ENCODE data around the gene TNFSF15.

TNFSF15 gene

GRCh38 chr9:114791312-114791711 is 14.5 kb downstream of the TNFSF15 start:
- Histone ChIP-seq H3K4me1 (ENCODE audit: control insufficient read depth, insufficient read depth, low read length) (no peaks in the 10 kb centered on the region), H3K27ac (ENCODE audit: extremely low read depth, low read depth, low read length) (no peak overlapping the region), H3K9me3 (ENCODE audit: control insufficient read depth, insufficient read depth, low read depth, low read length) (no peaks in the 10 kb centered on the region), H3K36me3 (ENCODE audit: control insufficient read depth in 2 of 2, insufficient read depth in 1 of 2, low read length in 2 of 2) (no peaks in the 10 kb centered on the region), H3K4me3 (ENCODE audit: low read depth, low read length) (no peak overlapping the region)
- ChIA-PET POLR2A (no interaction called here), CTCF (interaction anchor here (0.6 to 1.9 kb wide), 4 partner anchors 138 to 1454 kb away, joined by 3 to 8 read pairs (median 4); no protein-coding TSS in a partner anchor)
- TF ChIP-seq ZNF155 (tag by site-specific recombination; IDR thresholded peaks at IDR 0.05), result no peak
- no peak for TF ChIP-seq ZBTB8A (tag by site-specific recombination; IDR thresholded peaks at IDR 0.05)
- no peak for TF ChIP-seq ZNF561 (tag by site-specific recombination; IDR thresholded peaks at IDR 0.05; ENCODE audit: borderline replicate concordance)
- TF ChIP-seq ZNF843 (tag by site-specific recombination; IDR thresholded peaks at IDR 0.05), result no peak
- no peak for TF ChIP-seq ZXDB (tag by site-specific recombination; IDR thresholded peaks at IDR 0.05)
- TF ChIP-seq ZNF658 (tag by site-specific recombination; IDR thresholded peaks at IDR 0.05), result no peak
- no peak for TF ChIP-seq ZNF146 (tag by site-specific recombination; IDR thresholded peaks at IDR 0.05)
- no peak for TF ChIP-seq ZNF140 (tag by site-specific recombination; IDR thresholded peaks at IDR 0.05)
- TF ChIP-seq, protein P1, sequence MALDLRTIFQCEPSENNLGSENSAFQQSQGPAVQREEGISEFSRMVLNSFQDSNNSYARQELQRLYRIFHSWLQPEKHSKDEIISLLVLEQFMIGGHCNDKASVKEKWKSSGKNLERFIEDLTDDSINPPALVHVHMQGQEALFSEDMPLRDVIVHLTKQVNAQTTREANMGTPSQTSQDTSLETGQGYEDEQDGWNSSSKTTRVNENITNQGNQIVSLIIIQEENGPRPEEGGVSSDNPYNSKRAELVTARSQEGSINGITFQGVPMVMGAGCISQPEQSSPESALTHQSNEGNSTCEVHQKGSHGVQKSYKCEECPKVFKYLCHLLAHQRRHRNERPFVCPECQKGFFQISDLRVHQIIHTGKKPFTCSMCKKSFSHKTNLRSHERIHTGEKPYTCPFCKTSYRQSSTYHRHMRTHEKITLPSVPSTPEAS (tag by site-specific recombination; IDR thresholded peaks at IDR 0.05), result no peak
- no peak for TF ChIP-seq GLIS1 (tag by site-specific recombination; IDR thresholded peaks at IDR 0.05)
- no peak for TF ChIP-seq ZNF157 (tag by site-specific recombination; IDR thresholded peaks at IDR 0.05)
- no peak for TF ChIP-seq ZBTB26 (tag by site-specific recombination; optimal IDR thresholded peaks at IDR 0.05)
- TF ChIP-seq ZNF10 (tag by site-specific recombination; IDR thresholded peaks at IDR 0.05), result no peak
- TF ChIP-seq ZNF514 (tag by site-specific recombination; IDR thresholded peaks at IDR 0.05), result no peak
- TF ChIP-seq ZNF426 (tag by site-specific recombination; IDR thresholded peaks at IDR 0.05), result no peak
- no peak for TF ChIP-seq ZNF239 (tag by site-specific recombination; IDR thresholded peaks at IDR 0.05)
- no peak for TF ChIP-seq ZNF112 (tag by site-specific recombination; IDR thresholded peaks at IDR 0.05)
- TF ChIP-seq, protein P2, sequence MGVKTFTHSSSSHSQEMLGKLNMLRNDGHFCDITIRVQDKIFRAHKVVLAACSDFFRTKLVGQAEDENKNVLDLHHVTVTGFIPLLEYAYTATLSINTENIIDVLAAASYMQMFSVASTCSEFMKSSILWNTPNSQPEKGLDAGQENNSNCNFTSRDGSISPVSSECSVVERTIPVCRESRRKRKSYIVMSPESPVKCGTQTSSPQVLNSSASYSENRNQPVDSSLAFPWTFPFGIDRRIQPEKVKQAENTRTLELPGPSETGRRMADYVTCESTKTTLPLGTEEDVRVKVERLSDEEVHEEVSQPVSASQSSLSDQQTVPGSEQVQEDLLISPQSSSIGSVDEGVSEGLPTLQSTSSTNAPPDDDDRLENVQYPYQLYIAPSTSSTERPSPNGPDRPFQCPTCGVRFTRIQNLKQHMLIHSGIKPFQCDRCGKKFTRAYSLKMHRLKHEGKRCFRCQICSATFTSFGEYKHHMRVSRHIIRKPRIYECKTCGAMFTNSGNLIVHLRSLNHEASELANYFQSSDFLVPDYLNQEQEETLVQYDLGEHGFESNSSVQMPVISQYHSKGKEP (tag by site-specific recombination; IDR thresholded peaks at IDR 0.05), result no peak
- TF ChIP-seq ZNF571 (tag by site-specific recombination; IDR thresholded peaks at IDR 0.05), result no peak

DNA sequence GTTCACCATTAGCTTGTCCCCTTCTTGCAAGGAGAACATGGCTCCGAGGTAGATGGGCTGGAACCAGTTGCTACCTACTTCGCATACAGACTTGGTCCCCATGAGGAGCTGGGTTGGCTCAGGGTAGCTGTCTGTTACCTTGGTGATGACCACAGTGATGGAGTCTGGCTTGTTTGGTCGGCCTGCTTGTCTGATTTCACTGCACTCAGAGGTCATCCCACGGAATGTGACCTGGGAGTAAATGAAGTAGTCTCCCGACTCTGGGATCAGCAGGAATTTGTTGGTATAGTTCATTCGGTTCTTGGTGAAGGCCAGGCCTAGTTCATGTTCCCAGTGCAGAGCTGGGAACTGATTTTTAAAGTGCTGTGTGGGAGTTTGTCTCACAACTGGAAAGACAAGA is 15.3 kb downstream of the TNFSF15 start:
- POLR2A ChIA-PET, result interaction anchor here (1.8 kb wide), 1 partner anchor 10 kb away, joined by 4 read pairs; no protein-coding TSS in a partner anchor
- Histone ChIP-seq H3K36me3 (ENCODE audit: control insufficient read depth in 2 of 2, insufficient read depth in 1 of 2, low read length in 2 of 2) (no peaks in the 10 kb centered on the region), H3K4me3 (ENCODE audit: low read depth, low read length) (no peak overlapping the region), H3K4me1 (ENCODE audit: control insufficient read depth, insufficient read depth, low read length) (no peaks in the 10 kb centered on the region), H3K27ac (ENCODE audit: extremely low read depth, low read depth, low read length) (no peak overlapping the region), H3K9me3 (ENCODE audit: control insufficient read depth, insufficient read depth, low read depth, low read length) (no peaks in the 10 kb centered on the region)
- CTCF ChIA-PET, result interaction anchor here (0.6 to 1.9 kb wide), 4 partner anchors 110 to 1454 kb away, joined by 3 to 8 read pairs (median 4); no protein-coding TSS in a partner anchor
- TF ChIP-seq, protein P3, sequence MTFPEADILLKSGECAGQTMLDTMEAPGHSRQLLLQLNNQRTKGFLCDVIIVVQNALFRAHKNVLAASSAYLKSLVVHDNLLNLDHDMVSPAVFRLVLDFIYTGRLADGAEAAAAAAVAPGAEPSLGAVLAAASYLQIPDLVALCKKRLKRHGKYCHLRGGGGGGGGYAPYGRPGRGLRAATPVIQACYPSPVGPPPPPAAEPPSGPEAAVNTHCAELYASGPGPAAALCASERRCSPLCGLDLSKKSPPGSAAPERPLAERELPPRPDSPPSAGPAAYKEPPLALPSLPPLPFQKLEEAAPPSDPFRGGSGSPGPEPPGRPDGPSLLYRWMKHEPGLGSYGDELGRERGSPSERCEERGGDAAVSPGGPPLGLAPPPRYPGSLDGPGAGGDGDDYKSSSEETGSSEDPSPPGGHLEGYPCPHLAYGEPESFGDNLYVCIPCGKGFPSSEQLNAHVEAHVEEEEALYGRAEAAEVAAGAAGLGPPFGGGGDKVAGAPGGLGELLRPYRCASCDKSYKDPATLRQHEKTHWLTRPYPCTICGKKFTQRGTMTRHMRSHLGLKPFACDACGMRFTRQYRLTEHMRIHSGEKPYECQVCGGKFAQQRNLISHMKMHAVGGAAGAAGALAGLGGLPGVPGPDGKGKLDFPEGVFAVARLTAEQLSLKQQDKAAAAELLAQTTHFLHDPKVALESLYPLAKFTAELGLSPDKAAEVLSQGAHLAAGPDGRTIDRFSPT (tag by site-specific recombination; IDR thresholded peaks at IDR 0.05), result no peak
- TF ChIP-seq ZNF426 (tag by site-specific recombination; IDR thresholded peaks at IDR 0.05) (no peak), ZNF169 (tag by site-specific recombination; IDR thresholded peaks at IDR 0.05) (no peak), ZNF518A (tag by site-specific recombination; conservative IDR thresholded peaks at IDR 0.05; ENCODE audit: low read depth) (no peak), ZNF610 (tag by site-specific recombination; IDR thresholded peaks at IDR 0.05; ENCODE audit: borderline replicate concordance) (no peak), ELK4 (IDR thresholded peaks at IDR 0.05; ENCODE audit: borderline replicate concordance, low read depth, low read length) (no peak)
